ENCODE results near the gene TFF1.

Gene TFF1

GRCh38 chr21:42315296-42315891, 50.9 kb downstream of the TFF1 start, which contains the start of gene TFF3:
Gene TFF3 (minus strand): TSS chr21:42315409. CDS start chr21:42315374, 35 bp downstream.
- DNase-seq: no peak

GRCh38 chr21:42314616-42315295, 51.6 kb downstream of the TFF1 start:
- no peak for DNase-seq

- no peak for DNase-seq
These were observed 52.8 kb downstream of the TFF1 start for GRCh38 chr21:42313501-42313969.

- no peak for DNase-seq
These were observed 53.7 kb downstream of the TFF1 start for GRCh38 chr21:42312626-42313104.

All from activated CD4-positive, alpha-beta T cell treated with anti-CD3 and anti-CD28 coated beads, Interleukin-2, amount 50 U/mL, for 4 hours (primary cell).